RWPE2 (cell line): Measurements from ENCODE around the gene RENBP.

Experiments used
- ATAC-seq: fragments of 200-7000 bp; cut with Tn5 transposase; 3 replicates; pipeline ENCODE4 v1.9.1; 2021; ENCODE audit warnings: low read depth
- DNase-seq: peaks from one replicate; pipeline ENCODE4 v3.0.0-alpha.2; 2020; ENCODE audit warnings: low spot score
- H3K27ac ChIP-seq: fragments of 450-650 bp; 2 replicates; pipeline ENCODE4 v1.5.1; 2017; ENCODE audit warnings: mild to moderate bottlenecking; ENCODE audit not compliant: poor library complexity, severe bottlenecking
- H3K27me3 ChIP-seq: fragments of 250-450 bp; sonication (Bioruptor Pico); 2 replicates; pipeline ENCODE4 v1.5.1; 2021; ENCODE audit warnings: mild to moderate bottlenecking, moderate library complexity; ENCODE audit not compliant: insufficient read depth, poor library complexity, severe bottlenecking
- H3K36me3 ChIP-seq: fragments of 250-450 bp; sonication (Bioruptor Pico); 2 replicates; pipeline ENCODE4 v1.5.1; 2020; ENCODE audit warnings: low read depth, mild to moderate bottlenecking, moderate library complexity
- H3K4me1 ChIP-seq: fragments of 250-450 bp; sonication (Bioruptor Pico); 2 replicates; pipeline ENCODE4 v1.5.1; 2021; ENCODE audit warnings: mild to moderate bottlenecking, moderate library complexity; ENCODE audit not compliant: insufficient read depth, poor library complexity, severe bottlenecking
- H3K4me3 ChIP-seq: fragments of 250-450 bp; sonication (Bioruptor Pico); 2 replicates; pipeline ENCODE4 v1.5.1; 2021; ENCODE audit warnings: mild to moderate bottlenecking, moderate library complexity; ENCODE audit not compliant: severe bottlenecking
- H3K9me3 ChIP-seq: fragments of 250-450 bp; sonication (Bioruptor Pico); 2 replicates; pipeline ENCODE4 v1.5.1; 2021; ENCODE audit warnings: mild to moderate bottlenecking, moderate library complexity; ENCODE audit not compliant: severe bottlenecking
- TF ChIP-seq, protein P1 (sequence below): fragments of 450-650 bp; IDR thresholded peaks from one replicate; pipeline ENCODE4 v1.5.1; 2017; ENCODE audit warnings: mild to moderate bottlenecking, moderate library complexity; ENCODE audit not compliant: poor library complexity, severe bottlenecking

The RENBP gene

GRCh38 chrX:153951683-153952372, 7.4 kb upstream of the RENBP start:
- DNase-seq (no peak), ATAC-seq (no peak)
- Histone ChIP-seq H3K4me3 (no peak overlapping the region), H3K27me3 (no peaks in the 10 kb centered on the region), H3K27ac (no peak overlapping the region), H3K36me3 (peaks cover 58% of the 10 kb centered on the region), H3K9me3 (no peaks in the 10 kb centered on the region), H3K4me1 (no peaks in the 10 kb centered on the region)
- TF ChIP-seq, protein P1, sequence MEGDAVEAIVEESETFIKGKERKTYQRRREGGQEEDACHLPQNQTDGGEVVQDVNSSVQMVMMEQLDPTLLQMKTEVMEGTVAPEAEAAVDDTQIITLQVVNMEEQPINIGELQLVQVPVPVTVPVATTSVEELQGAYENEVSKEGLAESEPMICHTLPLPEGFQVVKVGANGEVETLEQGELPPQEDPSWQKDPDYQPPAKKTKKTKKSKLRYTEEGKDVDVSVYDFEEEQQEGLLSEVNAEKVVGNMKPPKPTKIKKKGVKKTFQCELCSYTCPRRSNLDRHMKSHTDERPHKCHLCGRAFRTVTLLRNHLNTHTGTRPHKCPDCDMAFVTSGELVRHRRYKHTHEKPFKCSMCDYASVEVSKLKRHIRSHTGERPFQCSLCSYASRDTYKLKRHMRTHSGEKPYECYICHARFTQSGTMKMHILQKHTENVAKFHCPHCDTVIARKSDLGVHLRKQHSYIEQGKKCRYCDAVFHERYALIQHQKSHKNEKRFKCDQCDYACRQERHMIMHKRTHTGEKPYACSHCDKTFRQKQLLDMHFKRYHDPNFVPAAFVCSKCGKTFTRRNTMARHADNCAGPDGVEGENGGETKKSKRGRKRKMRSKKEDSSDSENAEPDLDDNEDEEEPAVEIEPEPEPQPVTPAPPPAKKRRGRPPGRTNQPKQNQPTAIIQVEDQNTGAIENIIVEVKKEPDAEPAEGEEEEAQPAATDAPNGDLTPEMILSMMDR, result no peak

GRCh38 chrX:153950127-153950526, 5.7 kb upstream of the RENBP start:
- DNase-seq, result no peak
- peaks cover 54% of the 10 kb centered on the region for H3K36me3 ChIP-seq
- no peak overlapping the region for H3K27ac ChIP-seq
- H3K4me1 ChIP-seq, result no peaks in the 10 kb centered on the region
- no peak overlapping the region for H3K4me3 ChIP-seq
- H3K9me3 ChIP-seq, result no peaks in the 10 kb centered on the region
- no peaks in the 10 kb centered on the region for H3K27me3 ChIP-seq
- TF ChIP-seq, protein P1, result no peak
- no peak for ATAC-seq

DNA sequence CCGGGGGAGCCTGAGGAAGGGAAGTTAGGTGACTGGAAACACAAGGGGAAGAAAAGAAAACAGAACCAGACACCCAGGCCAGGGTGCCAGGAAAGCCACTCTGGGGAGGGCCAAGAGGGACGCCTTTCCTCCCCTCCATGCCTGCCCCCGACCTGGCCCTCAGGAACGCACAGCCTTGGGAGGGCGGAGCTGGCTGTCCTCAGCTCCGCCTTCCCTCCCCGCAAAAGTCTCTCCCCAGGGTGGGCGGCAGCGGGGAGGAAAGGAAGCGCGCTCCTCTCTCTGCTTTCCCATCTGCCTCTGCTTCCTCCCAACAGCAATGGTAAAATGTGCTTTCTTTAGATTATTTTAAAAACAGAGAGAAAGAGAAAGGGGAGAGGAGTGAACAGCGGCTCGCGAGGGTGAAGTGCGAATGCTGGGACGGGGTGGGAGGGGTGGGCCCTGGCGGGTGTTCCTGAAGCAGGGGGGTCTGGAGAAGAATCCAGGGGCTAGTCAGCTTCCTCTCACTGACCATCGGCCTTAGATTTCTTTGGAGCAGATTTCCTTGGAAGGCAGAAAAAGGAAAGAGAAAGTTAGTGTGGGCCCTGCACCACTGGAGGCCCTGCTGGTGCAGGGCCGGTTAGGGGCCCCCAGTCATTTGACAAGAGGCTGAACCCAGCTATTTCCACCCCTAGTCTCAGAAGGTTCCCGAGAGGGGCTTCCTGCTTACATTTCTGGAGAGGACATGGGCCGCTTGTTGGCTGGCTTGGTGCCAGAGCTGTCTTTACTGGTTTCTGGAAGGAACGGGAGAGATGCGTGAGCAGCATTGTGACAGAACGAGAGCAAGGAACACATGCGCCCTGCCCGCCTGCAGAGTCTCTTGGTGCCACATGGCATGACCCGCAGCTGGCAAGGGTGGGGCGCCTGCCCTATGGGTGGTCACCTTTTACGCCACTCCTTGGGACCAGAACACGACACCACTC, 4.7 kb upstream of the RENBP start:
- no peaks in the 10 kb centered on the region for H3K9me3 ChIP-seq
- H3K27ac ChIP-seq, result no peak overlapping the region
- no peaks in the 10 kb centered on the region for H3K4me1 ChIP-seq
- peaks cover 54% of the 10 kb centered on the region for H3K36me3 ChIP-seq
- H3K27me3 ChIP-seq, result no peaks in the 10 kb centered on the region
- no peak for ATAC-seq
- no peak overlapping the region for H3K4me3 ChIP-seq
- TF ChIP-seq, protein P1, result no peak
- no peak for DNase-seq

DNA sequence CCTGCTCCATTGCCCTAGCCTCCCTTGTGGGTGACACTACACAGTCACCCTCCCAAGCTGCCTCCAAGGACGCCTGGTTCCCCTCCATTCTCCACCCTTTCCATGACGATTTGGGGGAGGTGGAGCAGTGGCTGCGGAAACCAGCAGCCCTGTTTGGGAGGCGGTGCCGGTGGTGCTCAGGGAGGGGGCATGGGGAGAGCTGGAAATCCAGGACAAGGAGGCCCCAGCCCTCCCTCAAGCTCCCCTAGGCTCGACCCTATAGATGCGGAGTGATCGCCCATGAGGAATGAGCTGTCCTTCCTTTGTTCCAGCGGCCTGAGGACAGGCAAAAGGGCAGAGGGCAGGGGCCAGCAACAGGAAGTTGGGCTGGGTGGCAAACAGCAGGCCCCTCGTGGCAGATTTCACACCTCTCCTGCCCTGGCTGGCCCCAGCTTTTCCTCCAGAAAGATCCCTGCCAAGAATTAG, 3.6 kb upstream of the RENBP start:
- Histone ChIP-seq H3K36me3 (peaks cover 43% of the 10 kb centered on the region), H3K4me3 (no peak overlapping the region), H3K4me1 (no peaks in the 10 kb centered on the region), H3K27me3 (no peaks in the 10 kb centered on the region), H3K9me3 (no peaks in the 10 kb centered on the region), H3K27ac (no peak overlapping the region)
- TF ChIP-seq, protein P1, result no peak
- no peak for ATAC-seq
- DNase-seq, result no peak
